Testis (tissue), 3 donors: ENCODE measurements around the gene EDEM3. TPM values are rescaled to one million over a fixed set of nuclear protein-coding genes. Genes with fewer than 3 reads are reported as not detected.

ENCODE experiments used
- DNase-seq: peaks from one replicate; pipeline ENCODE4 v3.0.0-alpha.2; 2019
- H3K27ac ChIP-seq, 2 donors: fragments of 200-600 bp; sonication (generic); one replicate each; pipeline ENCODE4 v1.5.1; 2019
- H3K27me3 ChIP-seq: fragments of 200-600 bp; sonication (generic); one replicate; pipeline ENCODE4 v1.5.1; 2019
- H3K36me3 ChIP-seq: fragments of 200-600 bp; sonication (generic); one replicate; pipeline ENCODE4 v1.5.1; 2017; ENCODE audit warnings: low read depth; ENCODE audit errors: missing control alignments
- H3K4me1 ChIP-seq: fragments of 200-600 bp; sonication (generic); one replicate; pipeline ENCODE4 v1.5.1; 2019
- H3K4me3 ChIP-seq, 2 donors: fragments of 200-600 bp; sonication (generic); one replicate each; pipeline ENCODE4 v1.5.1; 2017 to 2019
- H3K9me3 ChIP-seq: fragments of 200-600 bp; sonication (generic); one replicate; pipeline ENCODE4 v1.5.1; 2017
- CTCF ChIP-seq, 3 experiments: fragments of 450-650 bp in 2 of 3; fragments of 200-600 bp in 1 of 3; sonication (generic) in 1 of 3; IDR thresholded peaks; one replicate each; pipeline ENCODE4 v1.5.1; 2016 to 2019; ENCODE audit warnings: antibody characterized with exemption in 3 of 3, mild to moderate bottlenecking in 2 of 3, moderate library complexity in 1 of 3
- POLR2A ChIP-seq: fragments of 450-650 bp; IDR thresholded peaks from one replicate; pipeline ENCODE4 v1.6.1; 2017; ENCODE audit warnings: antibody characterized with exemption, mild to moderate bottlenecking, moderate library complexity
- WGBS, 2 donors: methylation state at CpG; one replicate each; pipeline ENCODE4 v1.1.5; 2018; 5-methylcytosine and 5-hydroxymethylcytosine counted together
- intact Hi-C: fragments of 100-400 bp; cut with DNase I; formaldehyde crosslinking; loops from one replicate; pipeline ENCODE4 v1.15.1; 2023; ENCODE audit warnings: low total_unique reads
- polyA plus RNA-seq: library from polyadenylated mRNA; stranded (reverse); fragments of 350-450 nt; fragmentation: Illumina TruSeq; extraction: RNeasy Lipid Tissue Mini Kit (QIAGEN cat#74804); gene quantifications from one replicate; pipeline ENCODE4 v1.2.3, GENCODE V29; 2014; ENCODE audit warnings: low read depth, low replicate concordance; ENCODE audit not compliant: insufficient read depth
- total RNA-seq, 2 donors: library from RNA; depleted of rRNA; stranded (reverse); fragments of >200 nt; gene quantifications; one replicate each; pipeline ENCODE4 v1.2.3, GENCODE V29; 2016

EDEM3 gene
- total and polyA plus RNA-seq, 3 donors from 2014 or later, result 20.7 to 41.0 (median 23.5) TPM

GRCh38 chr1:184664042-184664660 is 90.5 kb downstream of the EDEM3 start:
- TF ChIP-seq CTCF (IDR thresholded peaks at IDR 0.05), result peak; percentile 84 to 93 (median 92)
- no peak for TF ChIP-seq POLR2A
- 10 to 23% methylated on average over 16 to 38 of the region's 40 CpGs for WGBS, 2 donors
- Histone ChIP-seq H3K4me3 (peak overlapping the region; percentile 16 to 56), H3K27ac (peak overlapping the region in 1 of 2 donors; percentile 63), H3K36me3 (no peaks in the 10 kb centered on the region), H3K4me1 (peaks cover 7% of the 10 kb centered on the region), H3K27me3 (no peaks in the 10 kb centered on the region), H3K9me3 (no peaks in the 10 kb centered on the region)
- DNase-seq, result peak; percentile 90
- intact Hi-C loops, result loop anchor here (10.0 kb wide), 1 partner anchor 589 kb away; no protein-coding TSS in a partner anchor

GRCh38 chr1:184661801-184662200 is 92.9 kb downstream of the EDEM3 start:
- H3K36me3 ChIP-seq, result no peaks in the 10 kb centered on the region
- H3K4me3 ChIP-seq, result no peak overlapping the region
- no peak for TF ChIP-seq POLR2A
- TF ChIP-seq CTCF (IDR thresholded peaks at IDR 0.05), result no peak
- intact Hi-C loops, result loop anchor here (10.0 kb wide), 1 partner anchor 587 kb away; no protein-coding TSS in a partner anchor
- no peak overlapping the region for H3K27ac ChIP-seq
- H3K4me1 ChIP-seq, result peaks cover 13% of the 10 kb centered on the region
- no peaks in the 10 kb centered on the region for H3K27me3 ChIP-seq
- no peak for DNase-seq
- no peaks in the 10 kb centered on the region for H3K9me3 ChIP-seq
- 41 to 100% methylated on average over 1 of the region's 1 CpG for WGBS, 2 donors

- H3K4me3 ChIP-seq, result no peak overlapping the region
- peaks cover 14% of the 10 kb centered on the region for H3K4me1 ChIP-seq
- no peak overlapping the region for H3K27ac ChIP-seq
- H3K36me3 ChIP-seq, result no peaks in the 10 kb centered on the region
- no peaks in the 10 kb centered on the region for H3K27me3 ChIP-seq
- 98 to 100% methylated on average over 2 of the region's 2 CpGs for WGBS, 2 donors
- DNase-seq, result no peak
- no peak for TF ChIP-seq CTCF (IDR thresholded peaks at IDR 0.05)
- no peak for TF ChIP-seq POLR2A
- intact Hi-C loops, result loop anchor here (10.0 kb wide), 1 partner anchor 586 kb away; no protein-coding TSS in a partner anchor
- no peaks in the 10 kb centered on the region for H3K9me3 ChIP-seq
Observed at GRCh38 chr1:184660462-184661191, 94.0 kb downstream of the EDEM3 start.

GRCh38 chr1:184658055-184658454 is 96.6 kb downstream of the EDEM3 start:
- intact Hi-C loops, result no loop called here
- no peak for TF ChIP-seq POLR2A
- TF ChIP-seq CTCF (IDR thresholded peaks at IDR 0.05), result no peak
- H3K36me3 ChIP-seq, result no peaks in the 10 kb centered on the region
- no peaks in the 10 kb centered on the region for H3K9me3 ChIP-seq
- peaks cover 15% of the 10 kb centered on the region for H3K4me1 ChIP-seq
- H3K27me3 ChIP-seq, result no peaks in the 10 kb centered on the region
- DNase-seq, result no peak
- no peak overlapping the region for H3K27ac ChIP-seq
- 94 to 98% methylated on average over 2 of the region's 2 CpGs for WGBS, 2 donors
- no peak overlapping the region for H3K4me3 ChIP-seq
